Ecto neural progenitor cell (in vitro differentiated cells): ENCODE results near the gene PLXNA4.

Experiments used
- DNase-seq: peaks from one replicate; pipeline ENCODE4 v3.0.0-alpha.2; 2018; ENCODE audit warnings: low spot score

The PLXNA4 gene

GRCh38 chr7:132564849-132565248 is 11.4 kb downstream of the PLXNA4 start:
- no peak for DNase-seq

- DNase-seq = no peak
Observed at GRCh38 chr7:132564090-132564489, 12.2 kb downstream of the PLXNA4 start.

- no peak for DNase-seq
Observed at GRCh38 chr7:132562690-132563089, 13.6 kb downstream of the PLXNA4 start.

- DNase-seq = no peak
Observed at GRCh38 chr7:132561763-132562162, 14.5 kb downstream of the PLXNA4 start.

GRCh38 chr7:132560825-132561529 is 15.3 kb downstream of the PLXNA4 start:
- DNase-seq = no peak

GRCh38 chr7:132560105-132560504 is 16.2 kb downstream of the PLXNA4 start:
- DNase-seq = no peak

- DNase-seq = no peak
Observed at GRCh38 chr7:132558815-132559214, 17.5 kb downstream of the PLXNA4 start.

- no peak for DNase-seq
Observed at GRCh38 chr7:132557489-132558044, 18.7 kb downstream of the PLXNA4 start.

GRCh38 chr7:132554446-132554845 is 21.8 kb downstream of the PLXNA4 start:
- no peak for DNase-seq

GRCh38 chr7:132553031-132553430 is 23.2 kb downstream of the PLXNA4 start:
- DNase-seq = no peak

GRCh38 chr7:132551886-132552285 is 24.4 kb downstream of the PLXNA4 start:
- DNase-seq = no peak

- no peak for DNase-seq
Observed at GRCh38 chr7:132551439-132551838, 24.8 kb downstream of the PLXNA4 start.

- no peak for DNase-seq
Observed at GRCh38 chr7:132548489-132549078, 27.7 kb downstream of the PLXNA4 start.

GRCh38 chr7:132547821-132548220 is 28.4 kb downstream of the PLXNA4 start:
- DNase-seq = no peak

- no peak for DNase-seq
Observed at GRCh38 chr7:132546366-132547127, 29.7 kb downstream of the PLXNA4 start.

- no peak for DNase-seq
Observed at GRCh38 chr7:132545756-132546155, 30.5 kb downstream of the PLXNA4 start.

GRCh38 chr7:132544999-132545398 is 31.3 kb downstream of the PLXNA4 start:
- no peak for DNase-seq

- DNase-seq = no peak
Observed at GRCh38 chr7:132544025-132544424, 32.2 kb downstream of the PLXNA4 start.

GRCh38 chr7:132542895-132543294 is 33.4 kb downstream of the PLXNA4 start:
- DNase-seq = no peak

- DNase-seq = no peak
Observed at GRCh38 chr7:132541656-132542055, 34.6 kb downstream of the PLXNA4 start.

GRCh38 chr7:132537456-132538145 is 38.7 kb downstream of the PLXNA4 start:
- DNase-seq = no peak
